Small intestine (tissue), 7 donors: ENCODE measurements around the gene CCDC158. TPM values are rescaled to one million over a fixed set of nuclear protein-coding genes. Genes with fewer than 3 reads are reported as not detected.
A peak's percentile ranks its signal among the peaks of the same experiment; 100 is the strongest.
"Not testable (repeated sequence)": the region's sequence is repeated elsewhere in the genome, so short reads cannot be mapped to it uniquely, and the experiment has no call there.

Source experiments
- DNase-seq, 2 donors: peaks; one replicate each; pipeline versions ENCODE4 v3.0.0 to v3.0.0-alpha.2; 2013
- FAIRE-seq: peaks from 2 replicates; lab custom pipeline; 2012; peaks lifted over from hg19 to GRCh38; lab: Jason Lieb, UNC
- H3K27ac ChIP-seq, 3 donors: one replicate each; pipeline ENCODE4 v1.5.1; 2013; ENCODE audit warnings: low read length in 2 of 3, mild to moderate bottlenecking in 2 of 3, control low read depth in 1 of 3, inconsistent platforms in 1 of 3, low read depth in 1 of 3, moderate library complexity in 1 of 3
- H3K27me3 ChIP-seq, 3 donors: one replicate each; pipeline ENCODE4 v1.6.1; 2013; ENCODE audit warnings: low read length in 3 of 3, inconsistent platforms in 1 of 3; ENCODE audit not compliant: control insufficient read depth in 3 of 3, insufficient read depth in 3 of 3
- H3K36me3 ChIP-seq, 3 donors: one replicate each; pipeline ENCODE4 v1.6.1; 2013; ENCODE audit warnings: low read length in 3 of 3, inconsistent platforms in 1 of 3, low read depth in 1 of 3, mild to moderate bottlenecking in 1 of 3, moderate library complexity in 1 of 3; ENCODE audit not compliant: control insufficient read depth in 3 of 3, insufficient read depth in 2 of 3
- H3K4me1 ChIP-seq, 3 donors: one replicate each; pipeline ENCODE4 v1.6.1; 2013; ENCODE audit warnings: low read length in 2 of 3, inconsistent platforms in 1 of 3, low read depth in 1 of 3, mild to moderate bottlenecking in 1 of 3, moderate library complexity in 1 of 3; ENCODE audit not compliant: control insufficient read depth in 3 of 3, insufficient read depth in 2 of 3
- H3K4me3 ChIP-seq, 3 donors: one replicate each; pipeline ENCODE4 v1.5.1; 2013; ENCODE audit warnings: low read length in 3 of 3, control low read depth in 1 of 3, inconsistent platforms in 1 of 3, low read depth in 1 of 3, mild to moderate bottlenecking in 1 of 3, moderate library complexity in 1 of 3
- H3K9me3 ChIP-seq, 2 donors: one replicate each; pipeline ENCODE4 v1.6.1; 2013; ENCODE audit warnings: low read depth in 1 of 2, low read length in 1 of 2; ENCODE audit not compliant: control insufficient read depth in 2 of 2, insufficient read depth in 1 of 2
- WGBS, 3 donors: extraction: QIAGEN DNeasy Blood & Tissue Kit; methylation state at CpG; one replicate each; pipeline ENCODE4 v1.1.7; 2013; 5-methylcytosine and 5-hydroxymethylcytosine counted together
- polyA plus RNA-seq, 4 donors: library from polyadenylated mRNA; stranded (reverse) in 3 of 4; unstranded in 1 of 4; fragments of 200-250 nt in 3 of 4; fragments of 120-200 nt in 1 of 4; gene quantifications; one replicate each; pipeline versions ENCODE4 v1.2.1 to v1.2.3, GENCODE V29; 2013
- donor health status: healthy with polysubstance abuse.
- donor health status: control.
- donor health status: control.
- donor health status: Bipolar disorder and iron deficiency.
- donor health status: healthy.

CCDC158 gene
- polyA plus RNA-seq, 4 donors, result 0.03 to 0.15 TPM; not detected in 2

- FAIRE-seq (no peak), DNase-seq (peak; percentile 39 to 73)
- 85 to 95% (median 88%) methylated on average over 4 of the region's 4 CpGs for WGBS, 3 donors
Measured at GRCh38 chr4:76301068-76301774, 119.7 kb downstream of the CCDC158 start.

GRCh38 chr4:76300012-76300411 lies 120.9 kb downstream of the CCDC158 start:
- Histone ChIP-seq H3K4me1 (peaks cover 3 to 21% (median 10%) of the 10 kb centered on the region in 3 donors), H3K4me3 (no peak overlapping the region), H3K36me3 (no peaks in the 10 kb centered on the region), H3K27ac (peak overlapping the region in 1 of 3 donors; percentile 20), H3K9me3 (peaks cover 0 to 6% of the 10 kb centered on the region in 2 donors), H3K27me3 (no peaks in the 10 kb centered on the region)
- no peak for FAIRE-seq
- DNase-seq, result no peak
- 81 to 88% (median 83%) methylated on average over 4 of the region's 4 CpGs for WGBS, 3 donors

More at GRCh38 chr4:76301068-76301774, 119.7 kb downstream of the CCDC158 start:
- peaks cover 0 to 6% of the 10 kb centered on the region in 2 donors for H3K9me3 ChIP-seq
- no peak overlapping the region for H3K4me3 ChIP-seq
- H3K27me3 ChIP-seq, result no peaks in the 10 kb centered on the region
- H3K27ac ChIP-seq, result peak overlapping the region in 2 of 3 donors; percentile 14 to 79
- no peaks in the 10 kb centered on the region for H3K36me3 ChIP-seq
- peaks cover 3 to 27% (median 10%) of the 10 kb centered on the region in 3 donors for H3K4me1 ChIP-seq

GRCh38 chr4:76298227-76298626 lies 122.7 kb downstream of the CCDC158 start:
- no peak for DNase-seq
- no peak for FAIRE-seq
- Histone ChIP-seq H3K27ac (no peak overlapping the region), H3K36me3 (no peaks in the 10 kb centered on the region), H3K27me3 (no peaks in the 10 kb centered on the region), H3K9me3 (peaks cover 0 to 6% of the 10 kb centered on the region in 2 donors), H3K4me1 (peaks cover 3 to 19% (median 10%) of the 10 kb centered on the region in 3 donors), H3K4me3 (no peak overlapping the region)

- no peak overlapping the region for H3K4me3 ChIP-seq
- WGBS, 3 donors, result 69 to 93% (median 89%) methylated on average over 3 of the region's 3 CpGs
- no peak for FAIRE-seq
Measured at GRCh38 chr4:76296286-76296820, 124.6 kb downstream of the CCDC158 start.

GRCh38 chr4:76293772-76294171 lies 127.2 kb downstream of the CCDC158 start:
- Histone ChIP-seq H3K27ac (no peak overlapping the region), H3K4me1 (no peaks in the 10 kb centered on the region), H3K4me3 (no peak overlapping the region), H3K9me3 (peaks cover 0 to 6% of the 10 kb centered on the region in 2 donors), H3K27me3 (no peaks in the 10 kb centered on the region), H3K36me3 (peaks cover 0 to 7% (median 0%) of the 10 kb centered on the region in 3 donors)
- no peak for FAIRE-seq
- WGBS, 3 donors, result 66 to 76% (median 73%) methylated on average over 2 of the region's 2 CpGs
- DNase-seq, result no peak

More at GRCh38 chr4:76296286-76296820, 124.6 kb downstream of the CCDC158 start:
- Histone ChIP-seq H3K4me1 (peaks cover 0 to 8% (median 0%) of the 10 kb centered on the region in 3 donors), H3K27me3 (no peaks in the 10 kb centered on the region), H3K36me3 (no peaks in the 10 kb centered on the region), H3K27ac (no peak overlapping the region), H3K9me3 (peaks cover 0 to 6% of the 10 kb centered on the region in 2 donors)
- no peak for DNase-seq

- no peaks in the 10 kb centered on the region for H3K9me3 ChIP-seq
- no peak overlapping the region for H3K27ac ChIP-seq
- no peaks in the 10 kb centered on the region for H3K4me1 ChIP-seq
- peaks cover 0 to 7% (median 0%) of the 10 kb centered on the region in 3 donors for H3K36me3 ChIP-seq
- H3K27me3 ChIP-seq, result no peaks in the 10 kb centered on the region
- 62 to 78% (median 69%) methylated on average over 3 of the region's 3 CpGs for WGBS, 3 donors
- no peak for FAIRE-seq
- no peak for DNase-seq
- no peak overlapping the region for H3K4me3 ChIP-seq
Measured at GRCh38 chr4:76292730-76293129, 128.2 kb downstream of the CCDC158 start.

GRCh38 chr4:76287811-76288210 lies 133.1 kb downstream of the CCDC158 start:
- FAIRE-seq, H3K36me3 ChIP-seq, H3K27me3 ChIP-seq, H3K4me3 ChIP-seq, H3K9me3 ChIP-seq, DNase-seq, H3K4me1 ChIP-seq, H3K27ac ChIP-seq: not testable (repeated sequence)
- 75 to 83% (median 83%) methylated on average over 3 of the region's 3 CpGs for WGBS, 3 donors

GRCh38 chr4:76283900-76284299 lies 137.0 kb downstream of the CCDC158 start:
- Histone ChIP-seq H3K36me3 (no peaks in the 10 kb centered on the region), H3K4me3 (no peak overlapping the region), H3K4me1 (peaks cover 0 to 12% (median 6%) of the 10 kb centered on the region in 3 donors), H3K27ac (no peak overlapping the region), H3K27me3 (no peaks in the 10 kb centered on the region), H3K9me3 (no peaks in the 10 kb centered on the region)
- FAIRE-seq (no peak), DNase-seq (peak in 1 of 2 donors; percentile 21)
- WGBS, 3 donors, result 75 to 90% (median 87%) methylated on average over 4 of the region's 4 CpGs
